Transverse colon (tissue), 4 donors: ENCODE data around the gene MLC1. TPM values are rescaled to one million over a fixed set of nuclear protein-coding genes. Genes with fewer than 3 reads are reported as not detected.

Experiments used
- DNase-seq: peaks from one replicate; pipeline ENCODE4 v3.0.0-alpha.2; 2019
- H3K27ac ChIP-seq, 4 donors: fragments of 200-600 bp; sonication (generic); 2 replicates each; pipeline ENCODE4 v1.5.1; 2016 to 2018; ENCODE audit warnings: inconsistent platforms in 4 of 4
- H3K27me3 ChIP-seq: fragments of 200-600 bp; sonication (generic); 2 replicates; pipeline ENCODE4 v1.5.1; 2017; ENCODE audit warnings: inconsistent platforms
- H3K36me3 ChIP-seq, 4 donors: fragments of 200-600 bp; sonication (generic); 2 replicates each; pipeline ENCODE4 v1.5.1; 2017 to 2019; ENCODE audit warnings: inconsistent platforms in 4 of 4
- H3K4me1 ChIP-seq, 4 donors: fragments of 200-600 bp; sonication (generic); 2 replicates each; pipeline ENCODE4 v1.5.1; 2017 to 2020; ENCODE audit warnings: inconsistent platforms in 4 of 4
- H3K4me3 ChIP-seq, 4 donors: fragments of 200-600 bp; sonication (generic); 1 replicate in 1 of 4; 2 replicates in 3 of 4; pipeline versions ENCODE4 v1.5.1 to v1.6.1; 2017 to 2019; ENCODE audit warnings: inconsistent platforms in 4 of 4
- H3K9me3 ChIP-seq, 2 donors: fragments of 200-600 bp; sonication (generic); 2 replicates each; pipeline ENCODE4 v1.5.1; 2017 to 2019; ENCODE audit warnings: inconsistent platforms in 2 of 2
- CTCF ChIP-seq, 5 experiments: fragments of 200-600 bp in 3 of 5; fragments of 450-650 bp in 2 of 5; sonication (generic) in 3 of 5; IDR thresholded peaks; 1 replicate in 2 of 5; 2 replicates in 3 of 5; pipeline ENCODE4 v1.5.1; 2016 to 2017; ENCODE audit warnings: antibody characterized with exemption in 5 of 5, inconsistent platforms in 3 of 5, mild to moderate bottlenecking in 2 of 5, moderate library complexity in 1 of 5
- EP300 ChIP-seq: sonication (generic); formaldehyde crosslinking; IDR thresholded peaks from one replicate; pipeline ENCODE4 v1.6.1; 2017; ENCODE audit warnings: antibody characterized with exemption, low read depth
- POLR2A ChIP-seq: fragments of 450-650 bp; IDR thresholded peaks from one replicate; pipeline ENCODE4 v1.6.1; 2016; ENCODE audit warnings: antibody characterized with exemption, mild to moderate bottlenecking, moderate library complexity
- POLR2AphosphoS5 ChIP-seq, 3 donors: sonication (generic); formaldehyde crosslinking; IDR thresholded peaks; one replicate each; pipeline ENCODE4 v1.6.1; 2016; ENCODE audit warnings: antibody characterized with exemption in 3 of 3
- WGBS, 2 donors: methylation state at CpG; one replicate each; pipeline ENCODE4 v1.1.5; 2018; ENCODE audit warnings: low coverage in 1 of 2; 5-methylcytosine and 5-hydroxymethylcytosine counted together
- in situ Hi-C, 4 donors: fragments of 200-750 bp; cut with MboI; loops; one replicate each; pipeline versions ENCODE4 v1.15.0 to v1.15.1; 2017; ENCODE audit warnings: low sequenced_read_pairs in 3 of 4, low pct_ligation_motif_present in 1 of 4, low pct_unique_long_range_greater_than_20kb in 1 of 4
- intact Hi-C: fragments of 100-400 bp; cut with DNase I; formaldehyde crosslinking; loops from one replicate; pipeline ENCODE4 v1.15.1; 2023; ENCODE audit warnings: low total_unique reads
- total RNA-seq, 4 donors: library from RNA; depleted of rRNA; stranded (reverse); fragments of >200 nt; gene quantifications; one replicate each; pipeline ENCODE4 v1.1.0, GENCODE V29; 2016

MLC1 gene
- total RNA-seq, 4 donors from 2014 or later: not detected

GRCh38 chr22:50048061-50048765 lies 37.0 kb downstream of the MLC1 start:
- intact Hi-C loops: no loop called here
- H3K27me3 ChIP-seq: peaks cover 18% of the 10 kb centered on the region
- in situ Hi-C loops: loop anchor here (25.0 kb wide), 1 partner anchor 286 kb away; no protein-coding TSS in a partner anchor
- no peak overlapping the region for H3K27ac ChIP-seq
- TF ChIP-seq EP300: no peak
- no peak for TF ChIP-seq POLR2A
- TF ChIP-seq POLR2AphosphoS5 (IDR thresholded peaks at IDR 0.05): no peak
- TF ChIP-seq CTCF (IDR thresholded peaks at IDR 0.05): no peak
- no peak for DNase-seq
- no peaks in the 10 kb centered on the region for H3K4me1 ChIP-seq
- peaks cover 0 to 1% of the 10 kb centered on the region in 2 donors for H3K9me3 ChIP-seq
- WGBS, 2 donors: 77 to 78% methylated on average over 4 to 12 of the region's 12 CpGs
- no peak overlapping the region for H3K4me3 ChIP-seq
- no peaks in the 10 kb centered on the region for H3K36me3 ChIP-seq

- intact Hi-C loops: no loop called here
Measured at GRCh38 chr22:50047346-50047745, 37.9 kb downstream of the MLC1 start.

GRCh38 chr22:50046481-50047245 lies 38.6 kb downstream of the MLC1 start:
- Histone ChIP-seq H3K36me3 (no peaks in the 10 kb centered on the region), H3K27me3 (peaks cover 18% of the 10 kb centered on the region), H3K4me1 (no peaks in the 10 kb centered on the region), H3K4me3 (no peak overlapping the region), H3K27ac (no peak overlapping the region), H3K9me3 (no peaks in the 10 kb centered on the region)
- intact Hi-C loops (no loop called here), in situ Hi-C loops (loop anchor here (25.0 kb wide), 1 partner anchor 284 kb away; no protein-coding TSS in a partner anchor)
- no peak for DNase-seq
- TF ChIP-seq CTCF (IDR thresholded peaks at IDR 0.05): no peak
- no peak for TF ChIP-seq EP300
- no peak for TF ChIP-seq POLR2AphosphoS5 (IDR thresholded peaks at IDR 0.05)
- TF ChIP-seq POLR2A: no peak
- 87% methylated on average over 18 of the region's 27 CpGs; no CpG with 5 or more reads in 1 of the 2 donors for WGBS, 2 donors

More at GRCh38 chr22:50047346-50047745, 37.9 kb downstream of the MLC1 start:
- no peak for DNase-seq
- 85% methylated on average over 11 of the region's 16 CpGs; no CpG with 5 or more reads in 1 of the 2 donors for WGBS, 2 donors
- Histone ChIP-seq H3K27ac (no peak overlapping the region), H3K27me3 (peaks cover 18% of the 10 kb centered on the region), H3K9me3 (no peaks in the 10 kb centered on the region), H3K4me1 (no peaks in the 10 kb centered on the region), H3K36me3 (no peaks in the 10 kb centered on the region), H3K4me3 (no peak overlapping the region)
- in situ Hi-C loops: loop anchor here (25.0 kb wide), 1 partner anchor 285 kb away; no protein-coding TSS in a partner anchor
- TF ChIP-seq POLR2AphosphoS5 (IDR thresholded peaks at IDR 0.05): no peak
- TF ChIP-seq POLR2A: no peak
- TF ChIP-seq EP300: no peak
- no peak for TF ChIP-seq CTCF (IDR thresholded peaks at IDR 0.05)

GRCh38 chr22:50046019-50046415 lies 39.2 kb downstream of the MLC1 start:
- WGBS, 2 donors: 79% methylated on average over 17 of the region's 19 CpGs; no CpG with 5 or more reads in 1 of the 2 donors
- peaks cover 18% of the 10 kb centered on the region for H3K27me3 ChIP-seq
- H3K9me3 ChIP-seq: no peaks in the 10 kb centered on the region
- intact Hi-C loops (no loop called here), in situ Hi-C loops (loop anchor here (25.0 kb wide), 1 partner anchor 284 kb away; no protein-coding TSS in a partner anchor)
- H3K4me3 ChIP-seq: no peak overlapping the region
- no peaks in the 10 kb centered on the region for H3K4me1 ChIP-seq
- H3K36me3 ChIP-seq: no peaks in the 10 kb centered on the region
- no peak overlapping the region for H3K27ac ChIP-seq
- TF ChIP-seq POLR2AphosphoS5 (IDR thresholded peaks at IDR 0.05): no peak
- TF ChIP-seq EP300: no peak
- no peak for TF ChIP-seq POLR2A
- TF ChIP-seq CTCF (IDR thresholded peaks at IDR 0.05): no peak
- no peak for DNase-seq
